HG02938 (cell line): ENCODE data around the gene CHST14.
"Not testable (repeated sequence)": the region's sequence is repeated elsewhere in the genome, so short reads cannot be mapped to it uniquely, and the experiment has no call there.

ENCODE experiments used
- ATAC-seq: cut with Tn5 transposase; IDR thresholded peaks from one replicate; pipeline ENCODE4 v1.9.1; 2021; ENCODE audit warnings: mild to moderate bottlenecking, moderate library complexity; ENCODE audit not compliant: unreplicated experiment

CHST14 gene

DNA sequence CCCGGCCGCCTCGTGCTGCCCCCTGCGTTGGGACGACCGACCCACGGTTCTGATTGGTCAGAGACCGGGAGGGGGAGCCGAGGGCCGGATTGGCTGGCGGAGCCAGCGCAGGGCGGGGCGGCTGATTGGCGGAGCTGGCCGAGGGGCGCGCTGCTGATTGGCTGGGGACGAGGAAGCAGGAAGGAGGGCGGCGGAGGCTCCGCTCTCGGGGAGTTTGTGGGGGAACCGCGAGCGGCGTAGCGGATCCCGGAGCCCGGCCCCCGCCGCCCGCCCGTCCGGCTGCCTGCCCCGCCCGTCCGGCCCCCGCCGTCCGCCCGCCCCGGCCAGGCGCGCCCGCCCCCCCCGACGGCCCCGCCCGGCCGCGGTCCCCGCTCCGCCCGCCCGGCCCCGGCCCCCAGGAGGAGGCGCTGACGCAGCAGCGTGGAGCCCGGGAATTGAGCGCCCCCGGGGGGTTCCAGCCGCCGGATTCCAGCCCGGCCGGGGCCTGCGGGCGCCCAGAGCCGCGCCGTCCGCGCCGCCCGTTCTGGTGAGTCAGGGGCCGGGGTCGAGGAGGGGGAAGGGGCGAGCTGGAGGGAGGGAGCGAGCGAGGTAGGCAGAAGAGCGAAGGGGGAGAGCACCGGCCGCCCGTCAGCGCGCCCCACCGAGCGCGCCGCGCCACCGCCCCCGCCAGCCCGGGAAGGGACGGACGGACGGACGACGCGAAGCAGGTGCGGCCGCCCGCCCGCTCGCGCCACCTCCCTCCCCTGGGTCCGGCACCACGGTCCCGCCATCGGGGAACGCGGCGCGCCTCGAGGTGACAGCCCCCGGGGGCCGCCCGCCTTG lies 29.8 kb upstream of the CHST14 start, which contains the start of gene BAHD1:
BAHD1 (plus strand) TSS at position 211 of the 822 bp plus-strand sequence. CDS start 17,512 bp downstream, outside the sequence.
- ATAC-seq, result peak; percentile 83

- no peak for ATAC-seq
Observed at GRCh38 chr15:40441565-40442531, 28.9 kb upstream of the CHST14 start.

GRCh38 chr15:40443255-40443654 lies 27.5 kb upstream of the CHST14 start:
- no peak for ATAC-seq

DNA sequence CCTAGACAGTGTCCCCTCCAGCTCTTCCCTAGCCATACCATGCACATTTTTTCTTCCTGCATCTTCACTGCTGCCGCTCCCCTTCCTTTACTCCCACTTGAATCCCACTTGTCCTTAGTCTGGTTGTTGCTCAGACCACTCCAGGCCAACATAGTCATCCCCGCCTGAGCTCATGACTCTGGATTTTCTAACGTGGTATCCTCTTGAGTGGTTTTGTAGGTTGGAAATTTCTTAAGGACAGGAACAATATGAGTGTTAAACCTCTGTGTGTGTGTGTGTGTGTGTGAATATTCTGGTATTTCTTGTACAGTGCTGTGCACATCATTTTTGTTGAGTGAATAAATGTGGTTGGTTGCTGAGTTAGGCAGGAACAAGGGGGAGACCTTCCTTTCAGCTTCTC lies 26.9 kb upstream of the CHST14 start:
- no peak for ATAC-seq

DNA sequence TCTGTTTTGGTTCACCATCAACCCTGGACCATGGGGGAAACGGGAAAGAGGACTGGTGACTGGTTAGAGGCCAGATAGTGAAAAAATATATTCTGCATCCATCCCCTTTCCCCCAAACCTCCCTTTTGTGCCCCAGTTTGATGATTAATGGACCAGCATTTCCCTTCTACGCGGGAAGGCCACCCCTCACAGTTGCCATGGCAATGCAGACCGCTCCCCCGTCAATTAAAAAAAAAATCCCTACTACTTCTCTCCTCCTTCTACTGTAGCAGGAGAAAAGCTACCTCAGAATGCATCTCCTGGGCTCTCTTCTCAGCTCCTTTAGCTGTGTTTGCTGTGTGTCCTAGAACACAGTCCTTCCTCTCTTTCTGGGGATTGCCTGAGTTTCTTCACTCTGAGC lies 26.0 kb upstream of the CHST14 start:
- no peak for ATAC-seq

GRCh38 chr15:40445421-40445922 lies 25.3 kb upstream of the CHST14 start:
- no peak for ATAC-seq

DNA sequence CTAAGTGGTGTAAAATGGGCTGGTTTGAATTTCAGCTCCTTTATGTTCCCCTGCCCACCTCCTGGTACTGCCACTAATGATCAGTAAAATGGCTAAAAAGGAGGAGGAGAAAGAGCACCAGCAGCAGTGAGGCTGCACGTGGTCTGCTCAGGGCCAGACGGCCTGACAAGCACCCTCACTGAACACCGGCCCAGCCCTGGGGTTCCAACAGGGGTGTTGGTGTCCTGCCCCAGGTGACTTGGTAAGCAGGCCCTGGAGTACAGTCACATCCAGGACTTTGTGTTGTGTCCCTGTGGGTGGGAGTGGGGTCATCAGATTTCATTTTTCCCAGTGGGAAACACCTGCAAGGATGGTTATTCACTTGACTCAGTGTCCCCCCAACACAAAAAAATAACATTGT lies 24.6 kb upstream of the CHST14 start:
- ATAC-seq, result no peak

- no peak for ATAC-seq
Observed at GRCh38 chr15:40448354-40448753, 22.4 kb upstream of the CHST14 start.

DNA sequence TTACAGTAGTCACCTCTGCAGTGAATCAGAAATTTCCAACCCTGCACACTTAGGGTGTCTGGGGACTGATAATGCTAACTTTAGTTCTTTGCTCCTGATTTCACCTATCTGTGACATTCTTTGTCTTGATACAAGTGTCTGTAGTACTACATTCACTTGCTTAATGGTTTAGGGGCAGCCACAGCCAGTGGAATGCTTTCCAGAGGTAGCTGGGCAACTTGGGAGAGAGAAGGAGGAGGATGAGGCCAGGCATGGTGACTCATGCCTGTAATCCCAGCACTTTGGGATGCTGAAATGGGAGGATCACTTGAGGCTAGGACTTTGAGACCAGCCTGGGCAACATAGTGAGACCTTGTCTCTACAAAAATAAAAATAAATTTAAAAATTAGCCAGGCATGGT lies 21.5 kb upstream of the CHST14 start:
- ATAC-seq, result no peak

DNA sequence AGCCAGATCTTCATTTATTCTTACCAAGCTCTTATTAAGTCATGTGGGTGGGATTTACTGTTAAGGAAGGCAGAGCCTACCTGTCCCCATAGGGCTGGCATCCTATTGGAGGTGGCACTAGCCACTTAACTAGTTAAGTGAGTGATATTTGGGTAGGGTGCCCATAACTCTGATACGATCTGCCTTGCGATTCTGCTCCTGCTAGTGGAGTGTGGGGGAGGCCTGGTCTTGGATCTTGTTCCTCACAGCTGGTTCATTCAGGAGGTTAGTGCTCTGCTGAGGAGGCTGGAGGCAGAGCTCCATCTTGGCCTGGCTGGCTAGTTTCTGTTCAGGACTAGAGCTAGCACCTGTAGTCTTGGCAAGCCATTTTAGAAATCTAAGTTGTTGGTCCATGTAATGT lies 20.7 kb upstream of the CHST14 start:
- no peak for ATAC-seq

- no peak for ATAC-seq
Observed at GRCh38 chr15:40451527-40452158, 19.1 kb upstream of the CHST14 start.

DNA sequence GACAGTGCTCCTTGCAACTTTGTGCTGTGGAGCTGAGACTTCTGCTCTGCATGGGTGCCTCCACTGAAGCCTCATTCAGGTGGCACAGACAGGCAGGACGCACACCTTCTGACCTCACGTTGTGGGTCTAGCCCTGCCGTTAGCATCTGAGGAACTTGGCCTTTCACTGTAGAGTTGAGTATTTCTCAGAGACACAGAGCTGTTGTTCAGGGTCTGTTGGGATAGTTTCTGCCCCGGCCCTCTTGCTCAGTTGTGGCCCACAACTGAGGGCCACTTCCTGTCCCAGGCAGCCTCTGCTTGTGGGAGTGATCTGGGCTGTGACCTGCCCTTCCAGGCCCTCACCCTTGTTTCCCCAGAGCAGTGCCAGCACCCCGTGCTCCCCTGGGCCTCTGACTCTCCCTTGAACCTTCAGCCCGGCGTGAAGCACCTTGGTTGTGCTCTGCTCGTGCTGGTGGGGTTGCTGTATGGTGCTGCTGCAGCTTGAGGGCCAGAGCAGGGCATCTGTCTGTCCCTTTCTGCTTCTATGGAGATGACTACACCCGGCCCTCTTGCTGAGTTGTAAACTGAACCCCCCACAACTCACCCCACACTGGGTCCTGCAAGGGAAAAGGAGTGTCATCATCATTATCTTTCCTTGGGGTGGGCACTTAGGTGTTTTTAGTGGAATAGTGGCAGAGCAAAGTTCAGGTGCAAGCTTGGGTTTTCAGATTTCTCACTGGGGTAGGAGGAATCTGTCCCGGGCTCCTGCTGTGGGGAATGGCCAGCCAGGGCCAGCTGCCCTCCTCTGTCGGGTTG lies 18.3 kb upstream of the CHST14 start:
- ATAC-seq, result no peak

- not testable (repeated sequence) for ATAC-seq
Observed at GRCh38 chr15:40453941-40454340, 16.8 kb upstream of the CHST14 start.

DNA sequence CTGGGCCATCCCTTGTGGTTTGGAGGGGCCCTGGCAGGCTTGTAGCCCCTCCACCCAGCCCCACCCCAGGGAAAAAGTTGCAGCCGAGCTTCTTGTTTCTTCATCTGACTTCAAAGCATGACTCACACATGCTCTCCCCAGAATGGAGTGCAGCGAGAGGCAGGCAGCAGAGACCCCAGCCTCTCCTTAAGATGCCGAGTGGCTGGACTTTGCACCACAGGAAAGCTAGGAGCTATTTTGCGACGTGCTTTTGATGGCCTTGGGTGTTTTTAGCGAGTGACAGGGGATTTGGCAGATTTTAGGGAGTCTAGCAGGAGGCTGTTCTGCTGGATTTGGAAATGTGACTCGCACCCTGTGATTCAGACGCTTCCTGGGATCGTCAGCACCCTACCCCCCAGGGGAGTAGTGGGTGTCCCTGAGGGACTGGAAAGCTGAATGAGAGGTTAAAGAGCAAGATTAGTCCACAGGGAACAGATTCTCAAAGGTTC lies 15.8 kb upstream of the CHST14 start:
- ATAC-seq, result no peak

DNA sequence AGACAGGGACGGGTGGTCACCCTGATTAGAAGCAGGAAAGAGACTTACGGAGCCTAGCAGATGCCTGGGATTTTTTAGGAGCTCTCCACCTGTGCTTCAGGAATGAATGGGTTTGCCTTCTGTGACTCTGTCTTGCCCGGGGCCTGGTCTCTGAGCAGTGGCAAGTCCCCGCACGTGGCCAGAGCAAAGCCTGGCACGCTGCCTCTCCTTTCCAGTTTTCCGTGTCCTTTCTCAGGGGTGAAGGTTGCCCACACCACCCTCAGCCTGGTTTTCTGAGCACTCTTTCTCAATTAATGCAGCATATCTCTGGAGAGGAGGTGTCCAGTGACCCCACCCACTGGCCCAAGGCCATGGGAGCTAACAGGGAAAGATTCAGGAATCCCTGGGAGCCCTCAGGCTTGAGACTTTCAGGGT lies 14.5 kb upstream of the CHST14 start:
- ATAC-seq, result no peak

- ATAC-seq, result no peak
Observed at GRCh38 chr15:40456738-40457137, 14.0 kb upstream of the CHST14 start.

- ATAC-seq, result no peak
Observed at GRCh38 chr15:40458495-40459371, 12.1 kb upstream of the CHST14 start.

DNA sequence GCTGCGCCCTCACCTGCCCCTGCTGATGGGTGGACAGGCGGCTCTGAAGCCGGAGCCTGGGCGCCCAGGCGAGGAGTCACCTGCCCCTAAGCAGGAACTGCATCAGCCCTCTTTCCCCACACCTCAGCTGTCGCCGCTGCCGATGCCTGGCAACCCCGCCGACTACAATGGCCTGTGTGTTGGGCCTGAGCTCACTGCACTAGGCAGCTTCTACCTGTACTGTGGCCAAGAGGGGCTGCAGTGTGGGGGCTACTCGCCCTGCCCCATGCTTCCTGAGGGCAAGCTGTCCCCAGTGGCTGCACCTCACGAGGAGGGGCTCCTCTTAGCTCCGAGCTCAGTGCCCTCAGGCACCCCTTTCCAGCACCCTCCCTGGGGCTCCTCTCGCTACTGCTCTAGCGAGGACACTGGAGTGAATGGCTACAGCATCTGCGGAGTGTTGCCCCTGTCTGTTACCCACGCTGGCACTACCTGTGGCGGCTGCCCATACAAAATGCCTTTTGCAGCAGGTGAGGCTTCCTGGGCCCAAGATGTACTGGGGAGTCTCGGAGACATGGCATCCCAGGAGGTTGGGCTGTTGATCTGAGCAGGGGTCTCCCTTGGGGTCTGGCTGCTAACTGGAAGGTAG lies 11.3 kb upstream of the CHST14 start:
- ATAC-seq, result no peak

DNA sequence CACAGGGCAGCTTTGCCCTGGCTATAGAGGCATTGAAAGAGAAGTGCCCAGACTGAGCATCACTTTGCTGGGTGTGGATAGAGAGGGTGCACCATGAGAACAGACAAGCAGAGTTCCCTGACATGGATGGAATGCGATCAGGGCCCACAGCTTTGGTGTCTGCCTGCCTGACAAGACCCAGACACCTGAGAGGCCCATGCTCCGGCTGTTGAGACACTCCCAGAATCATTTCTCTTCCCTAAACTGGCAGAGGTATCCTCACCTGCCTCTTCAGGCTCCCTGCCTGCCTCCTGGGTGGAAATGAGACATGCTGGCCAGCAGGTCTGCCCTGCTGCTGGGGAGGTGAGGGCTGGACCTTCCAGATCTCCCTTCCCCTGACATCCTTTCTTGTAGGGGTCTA lies 10.4 kb upstream of the CHST14 start:
- no peak for ATAC-seq
